Trophoblast cell (in vitro differentiated cells and primary cell): ENCODE data around the gene ASCC1.

Experiments
- DNase-seq, 2 donors: peaks; one replicate each; pipeline ENCODE4 v3.0.0-alpha.2; 2016
- H2AFZ ChIP-seq: 2 replicates; pipeline ENCODE4 v1.6.1; 2013; ENCODE audit warnings: low read length, moderate library complexity, mild to moderate bottlenecking; ENCODE audit not compliant: insufficient read depth, poor library complexity
- H2AK5ac ChIP-seq: 2 replicates; pipeline ENCODE4 v1.6.1; 2013; ENCODE audit warnings: mild to moderate bottlenecking, low read length
- H2BK120ac ChIP-seq: 2 replicates; pipeline ENCODE4 v1.6.1; 2013; ENCODE audit warnings: low read length, mild to moderate bottlenecking, moderate library complexity; ENCODE audit not compliant: insufficient read depth, poor library complexity
- H2BK12ac ChIP-seq: 2 replicates; pipeline ENCODE4 v1.6.1; 2013; ENCODE audit warnings: mild to moderate bottlenecking, low read length, moderate library complexity
- H2BK5ac ChIP-seq: 2 replicates; pipeline ENCODE4 v1.6.1; 2013; ENCODE audit warnings: low read length, low read depth, moderate library complexity, mild to moderate bottlenecking; ENCODE audit not compliant: poor library complexity
- H3K14ac ChIP-seq: 2 replicates; pipeline ENCODE4 v1.6.1; 2013; ENCODE audit warnings: mild to moderate bottlenecking, low read length
- H3K18ac ChIP-seq: 2 replicates; pipeline ENCODE4 v1.6.1; 2013; ENCODE audit warnings: mild to moderate bottlenecking, low read length
- H3K23ac ChIP-seq: 2 replicates; pipeline ENCODE4 v1.6.1; 2013; ENCODE audit warnings: low read length
- H3K27ac ChIP-seq: 2 replicates; pipeline ENCODE4 v1.5.1; 2013; ENCODE audit warnings: low read depth, mild to moderate bottlenecking, inconsistent platforms, low read length, moderate library complexity
- H3K27me3 ChIP-seq: 2 replicates; pipeline ENCODE4 v1.6.1; 2013; ENCODE audit warnings: inconsistent platforms, mild to moderate bottlenecking, low read length, moderate library complexity; ENCODE audit not compliant: insufficient read depth
- H3K36me3 ChIP-seq, 2 experiments: 1 replicate in 1 of 2; 2 replicates in 1 of 2; pipeline ENCODE4 v1.6.1; 2013; ENCODE audit warnings: low read length in 2 of 2, mild to moderate bottlenecking in 2 of 2, moderate library complexity in 1 of 2; ENCODE audit not compliant: insufficient read depth in 2 of 2, control insufficient read depth in 1 of 2
- H3K4ac ChIP-seq: 2 replicates; pipeline ENCODE4 v1.6.1; 2013; ENCODE audit warnings: low read depth, mild to moderate bottlenecking, low read length, moderate library complexity
- H3K4me1 ChIP-seq, 2 experiments: 1 replicate in 1 of 2; 2 replicates in 1 of 2; pipeline ENCODE4 v1.6.1; 2013; ENCODE audit warnings: low read length in 2 of 2, mild to moderate bottlenecking in 2 of 2, moderate library complexity in 1 of 2; ENCODE audit not compliant: insufficient read depth in 2 of 2, control insufficient read depth in 1 of 2
- H3K4me2 ChIP-seq: 2 replicates; pipeline ENCODE4 v1.6.1; 2013; ENCODE audit warnings: inconsistent platforms, mild to moderate bottlenecking, low read length, moderate library complexity
- H3K4me3 ChIP-seq: 2 replicates; pipeline ENCODE4 v1.5.1; 2013; ENCODE audit warnings: mild to moderate bottlenecking, low read depth, low read length, inconsistent platforms
- H3K79me1 ChIP-seq: one replicate; pipeline ENCODE4 v1.6.1; 2013; ENCODE audit warnings: low read length
- H3K79me2 ChIP-seq: 2 replicates; pipeline ENCODE4 v1.6.1; 2013; ENCODE audit warnings: low read length, mild to moderate bottlenecking; ENCODE audit not compliant: control insufficient read depth, insufficient read depth, poor library complexity
- H3K9ac ChIP-seq: 2 replicates; pipeline ENCODE4 v1.6.1; 2013; ENCODE audit warnings: mild to moderate bottlenecking, low read length
- H3K9me3 ChIP-seq: 2 replicates; pipeline ENCODE4 v1.6.1; 2013; ENCODE audit warnings: low read depth, mild to moderate bottlenecking, control low read depth, inconsistent platforms, low read length; ENCODE audit not compliant: insufficient read depth
- H4K12ac ChIP-seq: 2 replicates; pipeline ENCODE4 v1.6.1; 2013; ENCODE audit warnings: low read depth, mild to moderate bottlenecking, low read length, moderate library complexity
- H4K8ac ChIP-seq: 2 replicates; pipeline ENCODE4 v1.6.1; 2013; ENCODE audit warnings: low read depth, mild to moderate bottlenecking, low read length, moderate library complexity
- H4K91ac ChIP-seq: one replicate; pipeline ENCODE4 v1.6.1; 2013; ENCODE audit warnings: low read depth, mild to moderate bottlenecking, low read length, moderate library complexity
- WGBS: extraction: QIAGEN DNeasy Blood & Tissue Kit; methylation state at CpG from one replicate; pipeline ENCODE4 v1.1.7; 2013; ENCODE audit warnings: missing lambda C conversion rate; ENCODE audit not compliant: insufficient read length, insufficient coverage; ENCODE audit errors: extremely low coverage; 5-methylcytosine and 5-hydroxymethylcytosine counted together

The ASCC1 gene

GRCh38 chr10:72253578-72253977 is 37.5 kb upstream of the ASCC1 start:
- H3K79me1 ChIP-seq, result peaks cover 9% of the 10 kb centered on the region
- H4K12ac ChIP-seq, result no peak overlapping the region
- H2BK12ac ChIP-seq, result no peak overlapping the region
- H3K18ac ChIP-seq, result no peak overlapping the region
- no peak overlapping the region for H2BK120ac ChIP-seq
- H2AFZ ChIP-seq, result no peak overlapping the region
- DNase-seq, result no peak
- H3K9me3 ChIP-seq, result no peaks in the 10 kb centered on the region
- no peaks in the 10 kb centered on the region for H3K36me3 ChIP-seq
- H3K79me2 ChIP-seq, result no peaks in the 10 kb centered on the region
- H3K4me2 ChIP-seq, result no peak overlapping the region
- no peak overlapping the region for H3K14ac ChIP-seq
- peak overlapping the region; percentile 16 for H2BK5ac ChIP-seq
- H3K9ac ChIP-seq, result no peak overlapping the region
- peaks cover 5 to 13% of the 10 kb centered on the region in 2 experiments for H3K4me1 ChIP-seq
- no peak overlapping the region for H3K4me3 ChIP-seq
- H3K23ac ChIP-seq, result peak overlapping the region; percentile 14
- no peak overlapping the region for H3K4ac ChIP-seq
- H3K27me3 ChIP-seq, result no peaks in the 10 kb centered on the region
- no peak overlapping the region for H4K91ac ChIP-seq
- no peak overlapping the region for H4K8ac ChIP-seq
- H3K27ac ChIP-seq, result no peak overlapping the region
- H2AK5ac ChIP-seq, result no peak overlapping the region
- no CpG with 5 or more reads among the region's 7 CpGs for WGBS

GRCh38 chr10:72252972-72253371 is 36.9 kb upstream of the ASCC1 start:
- Histone ChIP-seq H3K27me3 (no peaks in the 10 kb centered on the region), H2BK12ac (no peak overlapping the region), H3K4me2 (no peak overlapping the region), H3K36me3 (no peaks in the 10 kb centered on the region), H3K4me1 (peaks cover 7 to 16% of the 10 kb centered on the region in 2 experiments), H3K9me3 (no peaks in the 10 kb centered on the region), H3K18ac (no peak overlapping the region), H4K12ac (no peak overlapping the region), H3K4ac (no peak overlapping the region), H2BK5ac (no peak overlapping the region), H3K23ac (no peak overlapping the region), H3K79me2 (no peaks in the 10 kb centered on the region), H4K91ac (no peak overlapping the region), H3K14ac (no peak overlapping the region), H3K27ac (no peak overlapping the region), H2AFZ (no peak overlapping the region), H3K9ac (no peak overlapping the region), H2BK120ac (no peak overlapping the region), H3K4me3 (no peak overlapping the region), H2AK5ac (peak overlapping the region; percentile 41), H4K8ac (no peak overlapping the region), H3K79me1 (peaks cover 9% of the 10 kb centered on the region)
- DNase-seq, result no peak
- WGBS, result no CpG with 5 or more reads among the region's 3 CpGs

GRCh38 chr10:72251635-72252034 is 35.6 kb upstream of the ASCC1 start:
- Histone ChIP-seq H3K9me3 (no peaks in the 10 kb centered on the region), H2BK120ac (no peak overlapping the region), H2AFZ (no peak overlapping the region), H3K14ac (no peak overlapping the region), H3K23ac (no peak overlapping the region), H3K79me2 (no peaks in the 10 kb centered on the region), H3K4me3 (no peak overlapping the region), H4K12ac (no peak overlapping the region), H3K4me2 (no peak overlapping the region), H3K27me3 (no peaks in the 10 kb centered on the region), H3K36me3 (no peaks in the 10 kb centered on the region), H3K18ac (no peak overlapping the region), H3K4me1 (peaks cover 10 to 19% of the 10 kb centered on the region in 2 experiments), H3K79me1 (peaks cover 9% of the 10 kb centered on the region), H2BK5ac (no peak overlapping the region), H3K27ac (no peak overlapping the region), H2AK5ac (no peak overlapping the region), H4K8ac (no peak overlapping the region), H3K4ac (no peak overlapping the region), H4K91ac (no peak overlapping the region), H2BK12ac (no peak overlapping the region), H3K9ac (no peak overlapping the region)
- DNase-seq, result no peak
- no CpG with 5 or more reads among the region's 6 CpGs for WGBS

GRCh38 chr10:72250666-72251065 is 34.6 kb upstream of the ASCC1 start:
- Histone ChIP-seq H3K36me3 (no peaks in the 10 kb centered on the region), H3K9me3 (no peaks in the 10 kb centered on the region), H3K9ac (no peak overlapping the region), H3K27ac (no peak overlapping the region), H3K4me3 (no peak overlapping the region), H3K79me2 (no peaks in the 10 kb centered on the region), H3K18ac (no peak overlapping the region), H3K27me3 (no peaks in the 10 kb centered on the region), H2BK5ac (no peak overlapping the region), H4K12ac (no peak overlapping the region), H3K79me1 (peaks cover 9% of the 10 kb centered on the region), H2AFZ (no peak overlapping the region), H4K8ac (no peak overlapping the region), H2BK120ac (no peak overlapping the region), H3K14ac (no peak overlapping the region), H2BK12ac (no peak overlapping the region), H3K4me1 (peaks cover 10 to 17% of the 10 kb centered on the region in 2 experiments), H2AK5ac (no peak overlapping the region), H4K91ac (no peak overlapping the region), H3K4me2 (no peak overlapping the region), H3K23ac (no peak overlapping the region), H3K4ac (no peak overlapping the region)
- no CpG with 5 or more reads among the region's 1 CpG for WGBS
- peak; percentile 26 to 30 for DNase-seq
